GM19351 (cell line): ENCODE data around the gene IQCC.

Source experiments
- ATAC-seq: cut with Tn5 transposase; IDR thresholded peaks from one replicate; pipeline ENCODE4 v1.9.1; 2021; ENCODE audit warnings: mild to moderate bottlenecking, moderate library complexity; ENCODE audit not compliant: unreplicated experiment

Gene IQCC

GRCh38 chr1:32221980-32222755 lies 16.7 kb downstream of the IQCC start, which contains the start of the genes EIF3I and TMEM234:
EIF3I (plus strand) TSS chr1:32222407; CDS start chr1:32222442, 35 bp downstream.
TMEM234 (minus strand) TSS chr1:32222353; CDS start chr1:32222322, 31 bp downstream.
- peak; percentile 96 for ATAC-seq

GRCh38 chr1:32223683-32224082 lies 18.2 kb downstream of the IQCC start:
- ATAC-seq: no peak

- no peak for ATAC-seq
Measured at GRCh38 chr1:32224285-32224684, 18.8 kb downstream of the IQCC start.

- ATAC-seq: no peak
Measured at GRCh38 chr1:32228771-32229170, 23.3 kb downstream of the IQCC start.

- no peak for ATAC-seq
Measured at GRCh38 chr1:32231843-32232432, 26.5 kb downstream of the IQCC start.

GRCh38 chr1:32232558-32233304 lies 27.3 kb downstream of the IQCC start:
- no peak for ATAC-seq

GRCh38 chr1:32234792-32235191 lies 29.3 kb downstream of the IQCC start:
- ATAC-seq: no peak

- no peak for ATAC-seq
Measured at GRCh38 chr1:32239337-32239736, 33.9 kb downstream of the IQCC start.

GRCh38 chr1:32239790-32240139 lies 34.3 kb downstream of the IQCC start:
- ATAC-seq: no peak

- no peak for ATAC-seq
Measured at GRCh38 chr1:32240140-32240951, 34.9 kb downstream of the IQCC start.

GRCh38 chr1:32241001-32241763 lies 35.7 kb downstream of the IQCC start:
- no peak for ATAC-seq

- ATAC-seq: no peak
Measured at GRCh38 chr1:32242341-32242851, 36.9 kb downstream of the IQCC start.

- no peak for ATAC-seq
Measured at GRCh38 chr1:32246888-32247273, 41.4 kb downstream of the IQCC start, which contains the start of gene FAM167B. FAM167B (plus strand) TSS chr1:32247222; CDS start chr1:32247422, 200 bp downstream.

- no peak for ATAC-seq
Measured at GRCh38 chr1:32247452-32247851, 42.0 kb downstream of the IQCC start.

- ATAC-seq: no peak
Measured at GRCh38 chr1:32247983-32248889, 42.8 kb downstream of the IQCC start.

GRCh38 chr1:32249831-32250525 lies 44.5 kb downstream of the IQCC start:
- peak; percentile 51 for ATAC-seq

GRCh38 chr1:32250893-32251716 lies 45.6 kb downstream of the IQCC start, which contains the start of gene LCK:
LCK (plus strand) TSS chr1:32251265; CDS start chr1:32274330, 23,065 bp downstream.
- peak; percentile 29 for ATAC-seq
